Measurements from ENCODE around the gene FANCG. TPM values are rescaled to one million over a fixed set of nuclear protein-coding genes. Genes with fewer than 3 reads are reported as not detected.

Gene FANCG
- total RNA-seq, 4 donors from 2014 or later, result 14.4 to 40.4 (median 22.2) TPM

Small RNA genes lying within 50 kb of the gene (small RNA-seq; reads per million reads assigned to genes)
- 0 reads per million in 2 donors for gene RN7SL338P

Other genes with a start within 250 kb of the FANCG start
- under 1 TPM in 1 of 4 donors, not detected in 3; 0.76 TPM for gene PHF24, start 121.7 kb downstream of the FANCG start, total RNA-seq
- 1 to 10 TPM; 2.6 to 7.6 (median 4.7) TPM for gene DNAJB5, start 90.2 kb downstream of the FANCG start, total RNA-seq
- gene VCP, start 7.3 kb downstream of the FANCG start, total RNA-seq, result 100 to 1,000 TPM; 124 to 244 (median 150) TPM
- 10 to 100 TPM; 14.9 to 30.5 (median 27.0) TPM for gene PIGO, start 16.6 kb upstream of the FANCG start, total RNA-seq
- gene STOML2, start 23.2 kb upstream of the FANCG start, total RNA-seq, result 100 to 1,000 TPM in 1 of 4 donors, 10 to 100 TPM in 3; 54.1 to 104 (median 88.7) TPM
- 10 to 100 TPM in 3 of 4 donors, 1 to 10 TPM in 1; 4.1 to 31.5 (median 22.6) TPM for gene ATOSB, start 35.9 kb upstream of the FANCG start, total RNA-seq
- gene UNC13B, start 82.1 kb upstream of the FANCG start, total RNA-seq, result 10 to 100 TPM; 44.5 to 72.9 (median 48.6) TPM